HepG2 (cell line): ENCODE data around the gene NEK8. TPM values are rescaled to one million over a fixed set of nuclear protein-coding genes. Genes with fewer than 3 reads are reported as not detected.

Source experiments
- ARNTL ChIP-seq: sonication (generic); formaldehyde crosslinking; IDR thresholded peaks from 2 replicates; pipeline ENCODE4 v1.4.0; 2020; ENCODE audit warnings: mild to moderate bottlenecking, missing genetic modification reagents
- ATM ChIP-seq: fragments of 450-650 bp; IDR thresholded peaks from 2 replicates; pipeline ENCODE4 v1.7.1; 2017; ENCODE audit warnings: mild to moderate bottlenecking, borderline replicate concordance
- ETV6 ChIP-seq: sonication (generic); formaldehyde crosslinking; conservative IDR thresholded peaks from 2 replicates; pipeline ENCODE4 v1.4.0; 2020; ENCODE audit warnings: missing genetic modification reagents
- HIC2 ChIP-seq: sonication (generic); formaldehyde crosslinking; IDR thresholded peaks from 2 replicates; pipeline ENCODE4 v1.9.0; 2022; ENCODE audit warnings: low read depth, missing genetic modification reagents
- KDM6A ChIP-seq: IDR thresholded peaks from 2 replicates; pipeline ENCODE4 v1.6.1; 2016; ENCODE audit warnings: low read depth
- KLF11 ChIP-seq: IDR thresholded peaks from 2 replicates; pipeline ENCODE4 v1.6.1; 2016; ENCODE audit warnings: missing compliant biosample characterization
- NR2F2 ChIP-seq: IDR thresholded peaks from 2 replicates; pipeline ENCODE4 v1.6.1; 2012; ENCODE audit warnings: low read depth, inconsistent platforms, borderline replicate concordance
- PHF5A ChIP-seq: IDR thresholded peaks from one replicate; pipeline ENCODE4 v1.6.1; 2018; ENCODE audit warnings: low read depth, missing genetic modification reagents; ENCODE audit not compliant: unreplicated experiment
- SP4 ChIP-seq: sonication (generic); formaldehyde crosslinking; IDR thresholded peaks from 2 replicates; pipeline ENCODE4 v1.8.1; 2023; ENCODE audit warnings: mild to moderate bottlenecking, missing genetic modification reagents
- SSRP1 ChIP-seq: IDR thresholded peaks from 2 replicates; pipeline ENCODE4 v1.6.1; 2016; ENCODE audit warnings: control low read depth
- U2AF1 ChIP-seq: fragments of 200-400 bp; formaldehyde crosslinking; optimal IDR thresholded peaks from 2 replicates; pipeline ENCODE3; 2017; ENCODE audit warnings: mild to moderate bottlenecking, low read depth, low read length
- ZFP36 ChIP-seq: fragments of 150-350 bp; IDR thresholded peaks from 2 replicates; pipeline ENCODE4 v1.6.1; 2018; ENCODE audit warnings: borderline replicate concordance, low read length, low read depth; ENCODE audit not compliant: partially characterized antibody
- ZMAT3 ChIP-seq: sonication (generic); formaldehyde crosslinking; conservative IDR thresholded peaks from 2 replicates; pipeline ENCODE4 v1.7.0; 2021; ENCODE audit warnings: missing genetic modification reagents
- ZNF33B ChIP-seq: sonication (generic); formaldehyde crosslinking; IDR thresholded peaks from 2 replicates; pipeline ENCODE4 v1.5.1; 2020; ENCODE audit warnings: mild to moderate bottlenecking, missing genetic modification reagents
- ZNF407 ChIP-seq: sonication (generic); formaldehyde crosslinking; IDR thresholded peaks from one replicate; pipeline ENCODE4 v1.5.1; 2020; ENCODE audit warnings: mild to moderate bottlenecking, missing genetic modification reagents; ENCODE audit errors: not compliant biosample characterization
- ZNF567 ChIP-seq: sonication (generic); formaldehyde crosslinking; IDR thresholded peaks from 2 replicates; pipeline ENCODE4 v1.8.1; 2023; ENCODE audit warnings: mild to moderate bottlenecking, missing genetic modification reagents, borderline replicate concordance
- ZNF747 ChIP-seq: sonication (generic); formaldehyde crosslinking; IDR thresholded peaks from 2 replicates; pipeline ENCODE4 v1.8.1; 2023; ENCODE audit warnings: missing genetic modification reagents, mild to moderate bottlenecking, borderline replicate concordance
- ZNF850 ChIP-seq: sonication (generic); formaldehyde crosslinking; conservative IDR thresholded peaks from 2 replicates; pipeline ENCODE4 v1.9.0; 2021; ENCODE audit warnings: mild to moderate bottlenecking, missing genetic modification reagents
- polyA plus RNA-seq, 8 experiments: library from polyadenylated mRNA; depleted of rRNA in 3 of 8; stranded (reverse) in 7 of 8; unstranded in 1 of 8; fragments of >200 nt; fragmentation: Illumina TruSeq in 4 of 8; extraction: Trizol in 4 of 8; gene quantifications; 2 replicates each; pipeline versions ENCODE4 v1.2.1 to v1.2.3, GENCODE V29; 2011 to 2016; ENCODE audit warnings: low read depth in 4 of 8, missing spikeins in 1 of 8, mixed read lengths in 1 of 8; ENCODE audit not compliant: insufficient read depth in 1 of 8
- total RNA-seq, 5 experiments: library from RNA; depleted of rRNA; stranded (reverse); fragments of >200 nt; fragmentation: Illumina TruSeq; extraction: Trizol; gene quantifications; 2 replicates each; pipeline ENCODE4 v1.2.3, GENCODE V29; 2016; ENCODE audit warnings: low read depth in 1 of 5
- TF ChIP-seq, protein P1 (sequence below): sonication (generic); formaldehyde crosslinking; IDR thresholded peaks from 2 replicates; pipeline ENCODE4 v1.4.0; 2020; ENCODE audit warnings: missing genetic modification reagents; ENCODE audit errors: not compliant biosample characterization

The NEK8 gene
- total and polyA plus RNA-seq, 2 of the 13 experiments (the other 11 are each of a cell fraction or from before 2014, with no cell fraction given) = 5.8 to 13.5 TPM

- TF ChIP-seq ZNF407 (CRISPR knock-in tag) (no peak), SSRP1 (CRISPR knock-in tag) (peak; percentile 57), ZNF850 (no peak), PHF5A (no peak), SP4 (0 out of 2 replicates have a peak, but pooled peaks have one; percentile 19), KLF11 (no peak), ZMAT3 (CRISPR knock-in tag) (no peak), ZFP36 (no peak), ARNTL (CRISPR knock-in tag) (no peak), ZNF567 (CRISPR knock-in tag) (no peak; the same call in 1 of the 2 replicates), ATM (no peak), ZNF747 (CRISPR knock-in tag) (0 out of 2 replicates have a peak, but pooled peaks have one; percentile 16), NR2F2 (peak; percentile 12; the same call in 1 of the 2 replicates), HIC2 (CRISPR knock-in tag) (no peak), ETV6 (CRISPR knock-in tag) (peak; percentile 43; the same call in 1 of the 2 replicates), ZNF33B (CRISPR knock-in tag) (no peak), KDM6A (CRISPR knock-in tag) (no peak), U2AF1 (no peak)
- TF ChIP-seq, protein P1, sequence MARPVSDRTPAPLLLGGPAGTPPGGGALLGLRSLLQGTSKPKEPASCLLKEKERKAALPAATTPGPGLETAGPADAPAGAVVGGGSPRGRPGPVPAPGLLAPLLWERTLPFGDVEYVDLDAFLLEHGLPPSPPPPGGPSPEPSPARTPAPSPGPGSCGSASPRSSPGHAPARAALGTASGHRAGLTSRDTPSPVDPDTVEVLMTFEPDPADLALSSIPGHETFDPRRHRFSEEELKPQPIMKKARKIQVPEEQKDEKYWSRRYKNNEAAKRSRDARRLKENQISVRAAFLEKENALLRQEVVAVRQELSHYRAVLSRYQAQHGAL (CRISPR knock-in tag) = no peak
Observed at GRCh38 chr17:28724500-28725165, 4.0 kb upstream of the NEK8 start (continued).
